Pancreas (tissue), 10 donors: ENCODE data around the gene C20orf173. TPM values are rescaled to one million over a fixed set of nuclear protein-coding genes. Genes with fewer than 3 reads are reported as not detected.
"Not testable (repeated sequence)": the region's sequence is repeated elsewhere in the genome, so short reads cannot be mapped to it uniquely, and the experiment has no call there.

Experiments
- ATAC-seq, 4 donors: fragments of 200-7000 bp; cut with Tn5 transposase; one replicate each; pipeline versions ENCODE4 v1.8.0 to v1.9.1; 2020; ENCODE audit warnings: mild to moderate bottlenecking in 4 of 4, moderate library complexity in 4 of 4
- DNase-seq, 6 donors: peaks; one replicate each; pipeline ENCODE4 v3.0.0-alpha.2; 2020
- FAIRE-seq: peaks from 2 replicates; lab custom pipeline; 2012; peaks lifted over from hg19 to GRCh38; lab: Jason Lieb, UNC
- H3K27ac ChIP-seq, 4 donors: fragments of 200-600 bp; sonication (generic); 1 replicate in 3 of 4; 2 replicates in 1 of 4; pipeline versions ENCODE4 v1.5.0 to v1.8.0; 2020
- H3K27me3 ChIP-seq, 4 donors: fragments of 200-600 bp; one replicate each; pipeline ENCODE4 v1.8.0; 2021
- H3K36me3 ChIP-seq, 3 donors: fragments of 200-600 bp; sonication (generic) in 1 of 3; one replicate each; pipeline versions ENCODE4 v1.5.0 to v1.8.0; 2020 to 2021
- H3K4me1 ChIP-seq, 3 donors: fragments of 200-600 bp; one replicate each; pipeline ENCODE4 v1.8.0; 2021
- H3K4me3 ChIP-seq, 4 donors: fragments of 200-600 bp; sonication (generic) in 2 of 4; one replicate each; pipeline versions ENCODE4 v1.5.0 to v1.8.0; 2020 to 2021
- H3K9me3 ChIP-seq, 4 donors: fragments of 200-600 bp; one replicate each; pipeline ENCODE4 v1.8.0; 2021
- CTCF ChIP-seq, 4 donors: fragments of 200-600 bp; sonication (generic) in 3 of 4; IDR thresholded peaks; one replicate each; pipeline versions ENCODE4 v1.5.0 to v1.8.0; 2021; ENCODE audit warnings: antibody characterized with exemption in 4 of 4
- WGBS, 2 donors: extraction: QIAGEN DNeasy Blood & Tissue Kit; methylation state at CpG; one replicate each; pipeline ENCODE4 v1.1.7; 2013; 5-methylcytosine and 5-hydroxymethylcytosine counted together
- intact Hi-C, 3 donors: fragments of 100-400 bp; cut with DNase I; formaldehyde crosslinking; loops; one replicate each; pipeline versions ENCODE4 v1.11.1 to v1.14.2; 2022
- polyA plus RNA-seq, 2 donors: library from polyadenylated mRNA; stranded (reverse); fragments of 200-250 nt; gene quantifications; one replicate each; pipeline ENCODE4 v1.2.3, GENCODE V29; 2013
- total RNA-seq, 6 donors: library from RNA; stranded (reverse); fragmentation: NEBNext Ultra II Directional in 4 of 6; extraction: Animal tissue kit (Norgen Biotek cat#: 25700) in 4 of 6; gene quantifications; one replicate each; pipeline versions ENCODE4 v1.2.1 to v1.2.4, GENCODE V29; 2021 to 2023
- donor health status: healthy with polysubstance abuse.
- donor health status: DM: no; HTN: no; CAD: no; lungs with moderate emphysema.
- donor health status: DM: no; HTN: no; CAD: no.
- donor health status: control.
- donor health status: control.
- donor health status: Bipolar disorder and iron deficiency.
- donor health status: DM: yes; HTN: yes; CAD: no.
- donor health status: DM: no; HTN: no; CAD: no.
- donor health status: DM: no; HTN: no; CAD: no.
- donor health status: DM: yes; HTN: yes; CAD: no.

Gene C20orf173
- total and polyA plus RNA-seq, 8 donors, result not detected

DNA sequence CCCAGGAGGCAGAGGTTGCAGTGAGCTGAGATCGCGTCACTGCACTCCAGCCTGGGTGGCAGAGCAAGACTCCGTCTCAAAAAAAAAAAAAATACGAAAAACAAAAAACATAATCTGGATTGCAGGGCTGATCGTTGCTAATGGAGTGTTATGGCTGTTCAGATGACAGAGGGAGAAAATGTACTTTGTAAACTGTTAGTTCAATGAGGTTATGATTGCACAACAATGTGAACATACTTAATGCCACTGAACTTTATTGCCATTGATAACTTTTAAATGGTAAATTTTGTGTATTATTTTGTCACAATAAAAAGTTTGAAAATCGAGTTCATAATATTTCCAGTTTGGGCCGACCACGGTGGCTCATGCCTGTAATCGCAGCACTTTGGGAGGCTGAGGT is 10.5 kb downstream of the C20orf173 start:
- no peak for ATAC-seq
- no peaks in the 10 kb centered on the region for H3K4me1 ChIP-seq
- no peak for TF ChIP-seq CTCF (IDR thresholded peaks at IDR 0.05)
- H3K4me3 ChIP-seq, result no peak overlapping the region
- intact Hi-C loops, result no loop called here
- no peak for FAIRE-seq
- no peaks in the 10 kb centered on the region for H3K27me3 ChIP-seq
- no peak for DNase-seq
- H3K27ac ChIP-seq, result no peak overlapping the region
- H3K36me3 ChIP-seq, result no peaks in the 10 kb centered on the region
- H3K9me3 ChIP-seq, result no peaks in the 10 kb centered on the region
- WGBS, 2 donors, result 81 to 83% methylated on average over 9 of the region's 9 CpGs

GRCh38 chr20:35517767-35518166 is 11.7 kb downstream of the C20orf173 start:
- FAIRE-seq, H3K9me3 ChIP-seq, H3K27me3 ChIP-seq, ATAC-seq, H3K36me3 ChIP-seq, H3K27ac ChIP-seq, intact Hi-C loops, DNase-seq, H3K4me3 ChIP-seq, H3K4me1 ChIP-seq: not testable (repeated sequence)
- WGBS, 2 donors, result 87 to 89% methylated on average over 5 of the region's 5 CpGs

- H3K36me3 ChIP-seq, result no peaks in the 10 kb centered on the region
- no peak for TF ChIP-seq CTCF (IDR thresholded peaks at IDR 0.05)
- intact Hi-C loops, result no loop called here
- no peaks in the 10 kb centered on the region for H3K27me3 ChIP-seq
- no peaks in the 10 kb centered on the region for H3K4me1 ChIP-seq
- no peak overlapping the region for H3K4me3 ChIP-seq
- ATAC-seq (no peak), DNase-seq (no peak), FAIRE-seq (no peak)
- no peak overlapping the region for H3K27ac ChIP-seq
- no peaks in the 10 kb centered on the region for H3K9me3 ChIP-seq
- 29 to 30% methylated on average over 1 of the region's 1 CpG for WGBS, 2 donors
Measured at GRCh38 chr20:35517125-35517524, 12.3 kb downstream of the C20orf173 start.

DNA sequence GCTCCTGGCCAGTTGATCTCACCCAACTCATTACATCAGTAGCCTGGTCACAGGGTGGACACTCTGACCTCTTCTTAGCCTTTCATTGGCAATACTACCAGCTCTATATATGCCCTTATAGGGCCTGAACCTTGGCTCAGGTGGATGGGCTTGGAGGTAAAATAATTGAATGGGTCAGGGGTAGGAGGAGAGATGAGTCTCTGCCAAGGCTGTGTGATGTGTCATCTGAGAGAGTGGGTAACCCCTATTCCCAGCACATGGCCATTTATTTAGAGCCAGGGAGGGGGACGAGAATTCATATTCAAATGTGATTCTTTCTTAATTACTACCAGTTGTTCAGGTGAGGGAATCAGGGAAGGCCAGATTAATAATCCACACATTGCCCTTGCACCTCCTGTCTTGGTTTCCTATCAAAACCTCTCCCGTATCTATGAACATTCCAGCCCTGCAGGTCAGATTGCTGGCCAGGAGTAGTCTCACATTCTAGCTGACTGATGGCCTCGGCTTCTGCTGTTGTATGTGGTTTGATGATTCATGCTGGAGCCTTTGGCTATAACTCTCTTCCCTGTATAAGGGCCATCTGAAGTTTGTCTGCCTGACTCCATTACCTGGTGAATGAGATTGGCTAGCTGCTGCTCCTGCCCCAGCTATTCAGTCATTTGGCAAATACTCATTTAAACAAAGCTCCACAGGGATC is 13.4 kb downstream of the C20orf173 start:
- 54 to 72% methylated on average over 3 of the region's 3 CpGs for whole genome bisulfite sequencing, 2 donors
- DNase-seq, result no peak
- intact Hi-C loops, result no loop called here
- peak in 3 of 4 donors; percentile 55 to 68 (median 61) for ATAC-seq
- Histone ChIP-seq H3K9me3 (no peaks in the 10 kb centered on the region), H3K4me1 (no peaks in the 10 kb centered on the region), H3K27me3 (no peaks in the 10 kb centered on the region), H3K4me3 (no peak overlapping the region), H3K27ac (no peak overlapping the region), H3K36me3 (peaks cover 0 to 5% (median 0%) of the 10 kb centered on the region in 3 donors)
- no peak for FAIRE-seq
- no peak for TF ChIP-seq CTCF (IDR thresholded peaks at IDR 0.05)

DNA sequence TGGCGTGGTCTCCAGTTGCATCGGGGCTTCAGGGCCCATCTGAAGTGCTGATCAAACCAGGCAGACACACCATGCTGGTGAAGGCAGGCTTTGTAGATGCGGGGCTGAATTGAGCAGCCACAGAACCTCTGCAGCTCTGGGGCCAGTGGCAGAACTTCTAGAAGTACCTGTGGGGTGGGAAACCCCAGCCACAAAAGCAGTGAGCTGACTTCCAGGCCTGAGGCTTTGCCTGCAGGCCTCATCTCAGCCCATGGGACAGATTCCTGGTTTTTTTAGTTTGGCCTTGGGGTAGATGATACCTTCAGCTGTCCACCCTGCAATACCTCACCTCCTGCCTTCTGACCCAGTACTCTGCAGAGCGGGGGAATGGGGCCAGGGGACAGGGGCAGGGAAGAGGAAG is 14.1 kb downstream of the C20orf173 start:
- H3K36me3 ChIP-seq, result peaks cover 0 to 5% (median under 1%) of the 10 kb centered on the region in 3 donors
- DNase-seq, result no peak
- H3K4me3 ChIP-seq, result no peak overlapping the region
- no peak for TF ChIP-seq CTCF (IDR thresholded peaks at IDR 0.05)
- FAIRE-seq, result no peak
- H3K4me1 ChIP-seq, result no peaks in the 10 kb centered on the region
- H3K27ac ChIP-seq, result no peak overlapping the region
- intact Hi-C loops, result no loop called here
- no peak for ATAC-seq
- no peaks in the 10 kb centered on the region for H3K27me3 ChIP-seq
- H3K9me3 ChIP-seq, result no peaks in the 10 kb centered on the region
- 95% methylated on average over 4 of the region's 4 CpGs for WGBS, 2 donors
